HG02623 (cell line): ENCODE measurements around the gene FBXW2.
"Not testable (repeated sequence)": the region's sequence is repeated elsewhere in the genome, so short reads cannot be mapped to it uniquely, and the experiment has no call there.

ENCODE experiments used
- ATAC-seq: cut with Tn5 transposase; IDR thresholded peaks from one replicate; pipeline ENCODE4 v1.9.1; 2021; ENCODE audit warnings: moderate library complexity; ENCODE audit not compliant: unreplicated experiment

FBXW2 gene, protein sequence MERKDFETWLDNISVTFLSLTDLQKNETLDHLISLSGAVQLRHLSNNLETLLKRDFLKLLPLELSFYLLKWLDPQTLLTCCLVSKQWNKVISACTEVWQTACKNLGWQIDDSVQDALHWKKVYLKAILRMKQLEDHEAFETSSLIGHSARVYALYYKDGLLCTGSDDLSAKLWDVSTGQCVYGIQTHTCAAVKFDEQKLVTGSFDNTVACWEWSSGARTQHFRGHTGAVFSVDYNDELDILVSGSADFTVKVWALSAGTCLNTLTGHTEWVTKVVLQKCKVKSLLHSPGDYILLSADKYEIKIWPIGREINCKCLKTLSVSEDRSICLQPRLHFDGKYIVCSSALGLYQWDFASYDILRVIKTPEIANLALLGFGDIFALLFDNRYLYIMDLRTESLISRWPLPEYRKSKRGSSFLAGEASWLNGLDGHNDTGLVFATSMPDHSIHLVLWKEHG

DNA sequence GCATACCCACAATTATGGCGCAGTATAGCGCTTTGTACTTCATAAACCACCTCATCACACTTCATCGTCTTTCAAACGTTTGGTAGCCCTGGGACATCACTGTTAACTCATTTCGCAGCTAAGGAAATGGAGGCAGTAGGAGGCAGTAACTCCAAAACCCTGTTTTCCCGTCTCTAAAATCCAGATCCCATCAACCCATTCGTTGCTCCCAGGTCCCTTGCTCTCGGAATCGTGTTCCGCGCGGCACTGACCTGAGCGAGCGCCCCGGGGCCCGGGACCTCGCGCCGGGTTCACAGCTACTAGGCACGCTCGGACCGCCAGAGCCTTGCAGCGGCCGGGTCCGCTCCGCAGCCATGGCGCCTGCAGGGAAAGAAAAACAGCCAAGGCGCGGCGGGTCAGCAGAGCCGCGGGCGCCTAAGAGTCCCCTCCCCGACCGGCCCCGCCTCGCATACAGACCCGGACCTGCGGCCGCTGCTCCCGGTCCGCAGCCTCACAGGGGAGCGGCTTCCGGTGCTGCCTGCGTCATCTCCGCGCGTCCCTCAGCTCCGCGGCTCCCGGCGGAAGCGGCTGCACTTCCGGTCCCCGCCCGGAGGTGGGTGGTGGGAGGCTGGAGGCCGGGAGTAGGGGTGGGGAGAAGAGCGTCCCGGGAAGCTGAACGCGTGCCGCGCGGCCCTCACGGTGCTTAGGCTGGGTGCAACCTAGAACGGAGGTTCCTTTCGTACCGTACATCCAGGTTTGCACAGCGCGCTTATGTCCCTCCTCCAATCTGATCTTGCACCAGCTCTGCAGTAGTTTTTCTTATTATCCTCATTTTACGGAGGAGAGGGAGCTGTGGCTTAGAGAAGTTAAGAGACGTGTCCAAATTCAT lies at the start of gene FBXW2:
Gene FBXW2, minus strand, starts transcription at position 519 of the 868 bp plus-strand sequence. CDS start 5,158 bp downstream, outside the sequence.
- ATAC-seq, result peak; percentile 90

- ATAC-seq, result no peak
These were observed 48.9 kb upstream of the FBXW2 start for GRCh38 chr9:120841930-120842684.

DNA sequence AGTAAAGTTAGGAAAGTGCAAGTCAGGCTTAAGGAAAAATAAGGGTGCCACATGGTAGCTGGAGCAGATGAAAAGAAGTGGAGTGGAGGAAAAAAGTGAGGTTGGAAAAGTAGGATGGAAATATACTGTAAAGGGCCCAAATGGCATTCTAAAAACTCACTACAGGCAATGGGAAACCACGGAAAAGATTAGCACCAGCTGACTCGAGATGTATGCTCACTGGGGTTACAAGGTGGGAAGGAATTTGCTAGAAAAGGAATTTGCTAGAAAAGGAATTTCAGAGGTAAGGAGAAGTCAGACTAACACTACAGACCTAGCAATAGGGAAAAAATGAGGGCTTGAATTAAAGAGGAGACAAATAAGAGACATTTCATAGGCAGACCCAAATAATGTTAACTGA lies 45.9 kb upstream of the FBXW2 start:
- ATAC-seq, result no peak

GRCh38 chr9:120837921-120838320 lies 44.7 kb upstream of the FBXW2 start:
- no peak for ATAC-seq

- no peak for ATAC-seq
These were observed 40.1 kb upstream of the FBXW2 start for GRCh38 chr9:120833325-120833724.

GRCh38 chr9:120832807-120833206 lies 39.6 kb upstream of the FBXW2 start:
- ATAC-seq, result no peak

DNA sequence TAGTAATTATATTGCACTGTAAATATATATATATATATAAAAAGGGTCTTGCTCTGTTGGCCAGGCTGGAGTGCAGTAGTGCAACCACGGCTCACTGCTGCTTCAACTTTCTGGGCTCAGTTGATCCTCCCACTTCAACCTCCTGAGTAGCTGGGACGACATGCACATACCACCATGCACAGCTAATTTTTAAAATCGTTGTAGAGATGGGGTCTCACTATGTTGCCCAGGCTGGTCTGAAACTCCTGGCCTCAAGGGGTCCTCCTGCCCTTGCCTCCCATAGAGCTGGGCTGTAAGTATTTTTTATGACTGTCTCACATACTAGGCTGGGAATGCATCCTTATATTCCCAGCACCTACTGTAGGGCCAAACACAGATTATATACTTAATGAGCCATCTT lies 37.6 kb upstream of the FBXW2 start:
- ATAC-seq, result no peak

- ATAC-seq, result no peak
These were observed 36.9 kb upstream of the FBXW2 start for GRCh38 chr9:120830151-120830550.

DNA sequence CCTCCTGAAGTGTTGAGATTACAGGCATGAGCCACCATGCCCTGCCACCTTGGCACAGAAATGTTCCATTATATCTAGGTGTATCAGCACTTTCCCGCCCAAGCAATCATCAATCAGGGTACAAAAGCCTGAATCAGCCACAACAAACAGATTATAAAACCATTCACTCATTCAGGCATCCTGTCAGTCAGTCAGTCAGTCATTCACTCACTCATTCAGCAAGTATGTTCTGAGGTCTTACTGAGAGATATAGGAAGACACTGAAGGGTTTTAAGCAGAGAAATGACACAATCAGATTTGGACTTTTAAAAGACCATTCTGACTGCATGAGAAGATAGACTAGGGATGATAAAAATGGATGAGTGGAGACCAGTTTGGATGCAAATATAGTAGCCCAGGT lies 36.4 kb upstream of the FBXW2 start:
- no peak for ATAC-seq

GRCh38 chr9:120820095-120820494 lies 26.9 kb upstream of the FBXW2 start:
- no peak for ATAC-seq

DNA sequence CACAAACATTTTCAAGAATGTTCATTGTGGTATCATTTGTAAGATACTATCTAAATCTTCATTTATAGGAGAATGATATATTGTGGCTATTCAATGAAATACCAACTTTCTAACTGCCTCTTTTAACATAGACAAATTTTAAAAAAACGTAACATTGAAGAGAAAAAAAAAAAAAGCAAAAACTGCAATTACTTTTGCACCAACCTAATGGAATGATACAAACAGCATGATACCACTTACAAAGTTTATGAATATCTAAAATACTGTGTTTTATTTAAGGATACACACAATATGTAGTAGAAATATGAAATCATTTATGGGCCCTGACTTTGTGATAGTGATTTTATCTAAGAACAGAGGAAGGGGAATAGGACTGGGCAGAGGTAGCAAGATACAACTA lies 25.4 kb upstream of the FBXW2 start:
- ATAC-seq, result no peak

GRCh38 chr9:120815075-120815474 lies 21.9 kb upstream of the FBXW2 start:
- ATAC-seq, result no peak

DNA sequence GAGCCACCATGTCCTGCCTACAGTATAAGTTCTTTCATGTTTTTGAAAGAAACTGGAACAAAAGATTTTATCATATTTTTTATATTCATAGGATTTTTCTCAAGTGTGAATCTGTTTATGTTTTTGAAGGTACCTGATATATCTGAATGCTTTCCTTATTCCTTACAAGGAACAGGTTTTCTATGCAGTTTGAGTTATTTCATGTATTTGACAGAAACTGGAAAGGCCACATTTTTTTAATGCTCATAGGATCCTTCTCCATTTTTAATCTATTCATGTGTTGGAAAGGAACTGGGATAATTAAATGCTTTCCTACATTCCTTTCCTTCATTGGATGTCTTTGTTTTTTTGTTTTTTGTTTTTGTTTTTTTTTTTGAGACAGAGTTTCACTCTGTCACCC lies 15.7 kb upstream of the FBXW2 start:
- ATAC-seq, result no peak

DNA sequence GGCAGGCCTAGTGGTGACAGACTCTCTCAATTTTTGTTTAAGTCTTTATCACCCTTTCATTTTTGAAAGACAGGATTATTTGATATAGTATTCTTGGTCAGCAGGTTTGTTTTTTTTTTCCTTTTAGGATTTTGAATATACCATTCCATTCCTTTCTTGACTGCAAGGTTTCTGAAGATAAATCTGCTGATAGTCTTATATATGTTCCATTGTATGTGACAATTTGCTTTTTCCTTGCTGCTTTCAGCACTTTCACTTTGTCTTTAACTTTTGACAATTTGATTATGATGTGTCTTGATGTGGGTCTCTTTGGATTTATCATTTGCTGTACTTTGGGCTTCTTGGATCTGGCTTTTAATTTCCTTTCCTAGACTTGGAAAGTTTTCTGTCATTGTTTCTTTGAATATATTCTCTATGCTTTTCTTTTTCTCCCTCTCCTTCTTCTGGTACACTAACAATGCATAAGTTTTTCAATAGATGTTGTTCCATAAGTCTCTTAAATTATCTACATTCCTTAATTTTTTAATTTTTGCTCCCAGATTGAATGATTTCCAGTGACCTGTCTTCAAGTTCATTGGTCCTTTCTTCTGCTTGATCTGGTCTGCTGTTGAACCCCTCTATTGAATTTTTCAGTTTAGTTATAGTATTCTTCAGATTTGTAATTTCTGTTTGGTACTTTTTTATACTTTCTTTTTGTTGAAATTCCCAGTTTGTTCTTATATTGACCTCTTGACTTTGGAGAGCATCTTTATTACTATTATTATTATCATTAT lies 14.6 kb upstream of the FBXW2 start:
- ATAC-seq, result no peak

GRCh38 chr9:120804784-120805363 lies 11.7 kb upstream of the FBXW2 start:
- not testable (repeated sequence) for ATAC-seq

DNA sequence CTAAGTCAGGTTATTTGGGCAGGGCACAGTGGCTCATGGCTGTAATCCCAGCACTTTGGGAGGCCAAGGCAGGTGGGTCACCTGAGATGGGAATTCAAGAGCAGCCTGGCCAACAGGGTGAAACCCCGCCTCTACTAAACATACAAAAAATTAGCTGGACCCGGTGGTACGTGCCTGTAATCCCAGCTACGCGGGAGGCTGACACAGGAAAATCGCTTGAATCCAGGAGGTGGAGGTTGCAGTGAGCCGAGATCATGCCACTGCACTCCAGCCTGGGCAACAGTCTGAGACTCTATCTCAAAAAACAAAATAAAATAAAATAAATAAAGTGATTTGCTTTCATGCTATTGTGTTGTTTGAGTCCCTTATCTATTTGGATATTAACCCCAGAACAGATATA lies 8.2 kb upstream of the FBXW2 start:
- ATAC-seq, result no peak

DNA sequence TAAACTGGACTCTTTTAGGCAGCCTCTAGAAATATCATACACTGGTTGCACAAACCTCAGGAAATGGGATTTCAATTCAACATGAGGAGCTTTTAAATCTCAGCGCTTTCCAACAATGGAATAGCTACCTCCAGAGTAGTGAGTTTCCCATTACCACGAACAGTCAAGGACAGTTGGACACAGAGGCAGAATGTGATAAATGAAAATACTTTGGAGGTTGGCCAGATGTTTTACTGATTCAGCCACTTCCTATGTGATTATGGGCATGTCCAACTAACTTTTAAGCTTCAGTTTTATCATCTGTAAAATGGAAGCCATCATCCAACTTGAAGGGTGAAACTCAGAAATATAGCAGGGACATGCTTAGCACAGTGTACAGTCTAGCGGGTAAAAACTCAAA lies 2.1 kb downstream of the FBXW2 start:
- no peak for ATAC-seq

DNA sequence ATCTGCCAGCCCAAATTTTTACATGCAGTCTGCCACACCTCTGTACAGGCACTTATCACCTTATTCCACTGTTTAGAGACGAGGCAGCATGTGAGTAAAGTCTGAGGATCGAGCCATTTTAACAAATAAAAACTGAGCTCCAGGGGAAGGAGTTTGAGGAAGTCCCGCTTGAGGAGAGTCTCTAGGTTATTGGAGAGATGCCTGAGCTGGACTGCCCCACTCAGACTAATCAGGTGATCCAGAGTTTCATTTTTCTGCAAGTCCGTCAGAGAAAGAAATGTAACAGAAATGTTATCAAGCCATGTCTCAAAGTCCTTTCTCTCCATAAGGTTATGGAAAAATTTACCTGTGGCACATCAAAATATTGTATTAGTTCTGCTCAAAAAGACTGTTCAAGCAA lies 5.3 kb downstream of the FBXW2 start:
- ATAC-seq, result no peak

- ATAC-seq, result no peak
These were observed 9.6 kb downstream of the FBXW2 start for GRCh38 chr9:120783602-120784047.

DNA sequence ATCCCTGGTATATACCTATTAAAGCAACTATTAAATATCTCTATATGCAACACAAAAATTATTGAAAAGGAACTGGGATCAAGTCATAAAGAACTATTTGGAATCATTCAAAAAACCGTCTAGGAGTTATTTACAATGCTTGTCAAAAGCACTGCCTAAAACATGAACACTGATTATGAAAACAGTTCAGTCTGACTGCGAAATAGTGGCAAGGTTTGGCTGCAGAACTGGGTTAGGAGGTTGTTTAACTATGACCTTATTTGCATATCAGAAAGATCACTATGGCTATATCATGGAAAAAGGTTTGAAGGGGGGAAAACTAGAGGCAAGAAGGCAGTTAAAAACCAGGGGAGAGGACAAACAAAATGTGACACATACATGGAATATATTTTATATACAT lies 12.0 kb downstream of the FBXW2 start:
- ATAC-seq, result no peak
